ENCODE measurements around the gene TROAP.
A peak's percentile ranks its signal among the peaks of the same experiment; 100 is the strongest.
"Not testable (repeated sequence)": the region's sequence is repeated elsewhere in the genome, so short reads cannot be mapped to it uniquely, and the experiment has no call there.

TROAP gene

GRCh38 chr12:49369411-49370145 is 46.5 kb downstream of the TROAP start:
- DNase-seq = peak; percentile 40 to 56 (median 47)

GRCh38 chr12:49370539-49370938 is 47.5 kb downstream of the TROAP start:
- no peak for DNase-seq

- no peak for DNase-seq
Measured at GRCh38 chr12:49375406-49375805, 52.4 kb downstream of the TROAP start.

GRCh38 chr12:49377386-49377785 is 54.3 kb downstream of the TROAP start:
- no peak for DNase-seq

- DNase-seq = not testable (repeated sequence)
Measured at GRCh38 chr12:49380184-49380583, 57.1 kb downstream of the TROAP start.
